ENCODE data around the gene IGSF9B.

DNA sequence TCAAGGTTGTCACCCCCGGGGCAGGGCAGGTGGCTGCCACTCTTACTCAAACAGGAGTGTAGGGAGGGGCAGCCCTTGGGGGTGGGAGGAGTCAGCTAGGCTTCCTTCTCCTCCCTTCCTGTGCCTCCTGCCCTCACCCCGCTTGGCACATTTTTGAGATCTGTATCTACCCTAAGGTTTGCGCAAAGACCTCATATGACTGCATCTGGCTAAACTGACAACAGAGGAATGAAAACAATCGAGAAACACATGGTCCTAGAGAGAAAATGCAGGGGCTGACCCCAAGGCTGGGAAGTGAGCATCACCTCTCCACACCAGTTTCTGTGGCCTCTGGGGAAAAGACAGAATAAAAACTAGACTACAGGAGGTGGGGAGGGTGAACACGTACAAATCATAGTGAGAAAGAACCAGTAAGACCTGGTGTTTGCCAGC, 28.1 kb downstream of the IGSF9B start:
- no peak for TF ChIP-seq CEBPB (IDR thresholded peaks at IDR 0.05)
- TF ChIP-seq, protein P1, sequence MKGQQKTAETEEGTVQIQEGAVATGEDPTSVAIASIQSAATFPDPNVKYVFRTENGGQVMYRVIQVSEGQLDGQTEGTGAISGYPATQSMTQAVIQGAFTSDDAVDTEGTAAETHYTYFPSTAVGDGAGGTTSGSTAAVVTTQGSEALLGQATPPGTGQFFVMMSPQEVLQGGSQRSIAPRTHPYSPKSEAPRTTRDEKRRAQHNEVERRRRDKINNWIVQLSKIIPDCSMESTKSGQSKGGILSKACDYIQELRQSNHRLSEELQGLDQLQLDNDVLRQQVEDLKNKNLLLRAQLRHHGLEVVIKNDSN (IDR thresholded peaks at IDR 0.05), result no peak
- TF ChIP-seq TEAD4 (IDR thresholded peaks at IDR 0.05), result no peak
- TF ChIP-seq, protein P2, sequence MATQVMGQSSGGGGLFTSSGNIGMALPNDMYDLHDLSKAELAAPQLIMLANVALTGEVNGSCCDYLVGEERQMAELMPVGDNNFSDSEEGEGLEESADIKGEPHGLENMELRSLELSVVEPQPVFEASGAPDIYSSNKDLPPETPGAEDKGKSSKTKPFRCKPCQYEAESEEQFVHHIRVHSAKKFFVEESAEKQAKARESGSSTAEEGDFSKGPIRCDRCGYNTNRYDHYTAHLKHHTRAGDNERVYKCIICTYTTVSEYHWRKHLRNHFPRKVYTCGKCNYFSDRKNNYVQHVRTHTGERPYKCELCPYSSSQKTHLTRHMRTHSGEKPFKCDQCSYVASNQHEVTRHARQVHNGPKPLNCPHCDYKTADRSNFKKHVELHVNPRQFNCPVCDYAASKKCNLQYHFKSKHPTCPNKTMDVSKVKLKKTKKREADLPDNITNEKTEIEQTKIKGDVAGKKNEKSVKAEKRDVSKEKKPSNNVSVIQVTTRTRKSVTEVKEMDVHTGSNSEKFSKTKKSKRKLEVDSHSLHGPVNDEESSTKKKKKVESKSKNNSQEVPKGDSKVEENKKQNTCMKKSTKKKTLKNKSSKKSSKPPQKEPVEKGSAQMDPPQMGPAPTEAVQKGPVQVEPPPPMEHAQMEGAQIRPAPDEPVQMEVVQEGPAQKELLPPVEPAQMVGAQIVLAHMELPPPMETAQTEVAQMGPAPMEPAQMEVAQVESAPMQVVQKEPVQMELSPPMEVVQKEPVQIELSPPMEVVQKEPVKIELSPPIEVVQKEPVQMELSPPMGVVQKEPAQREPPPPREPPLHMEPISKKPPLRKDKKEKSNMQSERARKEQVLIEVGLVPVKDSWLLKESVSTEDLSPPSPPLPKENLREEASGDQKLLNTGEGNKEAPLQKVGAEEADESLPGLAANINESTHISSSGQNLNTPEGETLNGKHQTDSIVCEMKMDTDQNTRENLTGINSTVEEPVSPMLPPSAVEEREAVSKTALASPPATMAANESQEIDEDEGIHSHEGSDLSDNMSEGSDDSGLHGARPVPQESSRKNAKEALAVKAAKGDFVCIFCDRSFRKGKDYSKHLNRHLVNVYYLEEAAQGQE (IDR thresholded peaks at IDR 0.05; ENCODE audit: low read depth), result no peak
- TF ChIP-seq RAD21 (IDR thresholded peaks at IDR 0.05; ENCODE audit: low read depth), result no peak
- TF ChIP-seq EP300 (IDR thresholded peaks at IDR 0.05; ENCODE audit: borderline replicate concordance), result no peak
- TF ChIP-seq EGR1 (IDR thresholded peaks at IDR 0.05), result no peak
- no peak for TF ChIP-seq YY1 (IDR thresholded peaks at IDR 0.05; ENCODE audit: low read depth)
- TF ChIP-seq, protein P3, sequence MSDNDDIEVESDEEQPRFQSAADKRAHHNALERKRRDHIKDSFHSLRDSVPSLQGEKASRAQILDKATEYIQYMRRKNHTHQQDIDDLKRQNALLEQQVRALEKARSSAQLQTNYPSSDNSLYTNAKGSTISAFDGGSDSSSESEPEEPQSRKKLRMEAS (IDR thresholded peaks at IDR 0.05), result no peak
- no peak for TF ChIP-seq TAF1 (IDR thresholded peaks at IDR 0.05; ENCODE audit: low read depth)
- no peak for TF ChIP-seq NFIC (IDR thresholded peaks at IDR 0.05)
- no peak for TF ChIP-seq TCF12 (IDR thresholded peaks at IDR 0.05; ENCODE audit: low read depth)
- TF ChIP-seq CREB1 (IDR thresholded peaks at IDR 0.05; ENCODE audit: low read depth), result no peak
- TF ChIP-seq ZBTB7A (IDR thresholded peaks at IDR 0.05; ENCODE audit: low read depth), result no peak

Data from Ishikawa (cell line).